NT2/D1 (cell line): ENCODE results near the gene OBSCN.

Experiments
- SUZ12 ChIP-seq: IDR thresholded peaks from 2 replicates; pipeline ENCODE4 v1.6.1; 2011; ENCODE audit not compliant: insufficient read length, insufficient read depth; ENCODE audit errors: extremely low read depth
- YY1 ChIP-seq: IDR thresholded peaks from 2 replicates; pipeline ENCODE4 v1.6.1; 2011; ENCODE audit not compliant: insufficient read length, insufficient read depth
- ZNF274 ChIP-seq: IDR thresholded peaks from 2 replicates; pipeline ENCODE4 v1.6.1; 2011; ENCODE audit warnings: mild to moderate bottlenecking, low read depth, low read length

GRCh38 chr1:228390649-228391048 is 182.8 kb downstream of the OBSCN start:
- no peak for TF ChIP-seq YY1
- no peak for TF ChIP-seq SUZ12
- TF ChIP-seq ZNF274 = no peak
